K562 (cell line): ENCODE data around the gene RCE1. TPM values are rescaled to one million over a fixed set of nuclear protein-coding genes. Genes with fewer than 3 reads are reported as not detected.

ENCODE experiments used
- ATAC-seq: fragments of 200-7000 bp; cut with Tn5 transposase; 3 replicates; pipeline ENCODE4 v1.9.1; 2020; ENCODE audit warnings: moderate library complexity
- BruUV-seq: library from RNA; stranded (reverse); fragments of 400-500 nt; replicated peaks from 2 replicates; lab custom pipeline; 2021; lab: Mats Ljungman, UMichigan
- CTCF ChIA-PET: fragments of 300-600 bp; formaldehyde crosslinking; extraction: SDS; loops from one replicate; lab custom pipeline; 2021; ENCODE audit warnings: low intra/inter-chr PET ratio; lab: Yijun Ruan, JAX
- POLR2A ChIA-PET: fragments of 300-600, 350-650 bp; sonication (Branson Sonifier 250); formaldehyde crosslinking; extraction: SDS; loops from one replicate; lab custom pipeline; 2021; ENCODE audit warnings: antibody characterized with exemption, inconsistent platforms; lab: Yijun Ruan, JAX
- DNase-seq, 4 experiments: peaks; one replicate each; pipeline versions ENCODE4 v3.0.0 to v3.0.0-alpha.2; 2011 to 2018; ENCODE audit warnings: low spot score in 3 of 4, mixed read lengths in 3 of 4; ENCODE audit errors: extremely low read depth in 1 of 4
- FAIRE-seq: peaks from 2 replicates; lab custom pipeline; 2011; peaks lifted over from hg19 to GRCh38; lab: Jason Lieb, UNC
- H2AFZ ChIP-seq: 2 replicates; pipeline ENCODE4 v1.6.0; 2011; ENCODE audit warnings: low read depth, low read length, control low read depth, inconsistent platforms
- H3K27ac ChIP-seq: fragments of 200-600 bp; 3 replicates; pipeline ENCODE4 v1.8.0; 2011; ENCODE audit warnings: low read depth, mild to moderate bottlenecking, control low read depth, inconsistent platforms, low read length, moderate library complexity, mixed read lengths; ENCODE audit errors: extremely low read depth
- H3K27me3 ChIP-seq, 2 experiments: fragments of 300-600 bp in 1 of 2; 2 replicates in 1 of 2; 3 replicates in 1 of 2; pipeline versions ENCODE4 v1.6.0 to v1.8.0; 2011; ENCODE audit warnings: inconsistent platforms in 2 of 2, low read length in 2 of 2, mild to moderate bottlenecking in 1 of 2, mixed read lengths in 1 of 2, moderate library complexity in 1 of 2; ENCODE audit not compliant: control insufficient read depth in 2 of 2, insufficient read depth in 2 of 2
- H3K36me3 ChIP-seq: fragments of 300-600 bp; 3 replicates; pipeline ENCODE4 v1.8.0; 2011; ENCODE audit warnings: mild to moderate bottlenecking, low read length, inconsistent platforms; ENCODE audit not compliant: control insufficient read depth, insufficient read depth
- H3K4me1 ChIP-seq, 2 experiments: fragments of 200-600 bp in 1 of 2; replicated peaks in 1 of 2; 2 replicates in 1 of 2; 3 replicates in 1 of 2; pipeline versions ENCODE4 v1.5.1 to v1.8.0; 2011; ENCODE audit warnings: inconsistent platforms in 2 of 2, low read length in 2 of 2, mild to moderate bottlenecking in 1 of 2, mixed read lengths in 1 of 2, moderate library complexity in 1 of 2; ENCODE audit not compliant: control insufficient read depth in 2 of 2, insufficient read depth in 2 of 2
- H3K4me2 ChIP-seq: 2 replicates; pipeline ENCODE4 v1.6.1; 2011; ENCODE audit warnings: low read length, control low read depth, inconsistent platforms, mixed read lengths; ENCODE audit not compliant: insufficient read depth
- H3K4me3 ChIP-seq: fragments of 200-600 bp; sonication (generic), shearing (Covaris generic); 2 replicates; pipeline ENCODE4 v1.5.1; 2016; ENCODE audit warnings: control low read depth, inconsistent platforms
- H3K79me2 ChIP-seq: fragments of 200-600 bp; 3 replicates; pipeline ENCODE4 v1.8.0; 2011; ENCODE audit warnings: low read length, inconsistent platforms; ENCODE audit not compliant: control insufficient read depth, insufficient read depth
- H3K9ac ChIP-seq, 2 experiments: 2 replicates each; pipeline versions ENCODE4 v1.6.0 to v1.6.1; 2011; ENCODE audit warnings: low read depth in 2 of 2, low read length in 2 of 2, control low read depth in 1 of 2, inconsistent platforms in 1 of 2, mild to moderate bottlenecking in 1 of 2, mixed read lengths in 1 of 2; ENCODE audit not compliant: insufficient read depth in 1 of 2
- H3K9me1 ChIP-seq: one replicate; pipeline ENCODE4 v1.6.0; 2011; ENCODE audit warnings: inconsistent platforms, mild to moderate bottlenecking, low read length, moderate library complexity; ENCODE audit not compliant: control insufficient read depth, insufficient read depth
- H3K9me3 ChIP-seq: replicated peaks from 2 replicates; pipeline ENCODE4 v1.5.1; 2011; ENCODE audit warnings: low read depth, low read length, inconsistent platforms; ENCODE audit not compliant: control insufficient read depth, insufficient read depth
- H4K20me1 ChIP-seq: replicated peaks from 2 replicates; pipeline ENCODE4 v1.6.1; 2011; ENCODE audit warnings: low read length, inconsistent platforms, mixed read lengths; ENCODE audit not compliant: control insufficient read depth, insufficient read depth
- HNRNPL ChIP-seq: fragments of 200-400 bp; formaldehyde crosslinking; IDR thresholded peaks from 2 replicates; pipeline ENCODE4 v1.6.1; 2017; ENCODE audit warnings: low read depth, mild to moderate bottlenecking, low read length
- HNRNPLL ChIP-seq: fragments of 200-400 bp; formaldehyde crosslinking; IDR thresholded peaks from 2 replicates; pipeline ENCODE4 v1.6.1; 2017; ENCODE audit warnings: low read length, low read depth, mild to moderate bottlenecking; ENCODE audit not compliant: poor library complexity, severe bottlenecking
- SETDB1 ChIP-seq: IDR thresholded peaks from one replicate; pipeline ENCODE4 v1.6.1; 2012; ENCODE audit warnings: low read length, control low read depth, inconsistent platforms
- TBP ChIP-seq: optimal IDR thresholded peaks from 2 replicates; pipeline ENCODE3; 2011; ENCODE audit warnings: low read depth, low read length, improper control_type of control experiment
- TEAD2 ChIP-seq: fragments of 450-650 bp; IDR thresholded peaks from 2 replicates; pipeline ENCODE4 v1.6.1; 2016; ENCODE audit warnings: missing genetic modification characterization, control low read depth, missing compliant biosample characterization
- ZNF583 ChIP-seq: fragments of 250-450 bp; sonication (Bioruptor Pico); IDR thresholded peaks from 2 replicates; pipeline ENCODE4 v1.4.0; 2020
- ZNF75A ChIP-seq: fragments of 450-650 bp; formaldehyde crosslinking; IDR thresholded peaks from 2 replicates; pipeline ENCODE4 v1.4.0; 2020; ENCODE audit warnings: mild to moderate bottlenecking
- WGBS: fragments of 100-300 bp; shearing (Covaris generic); methylation state at CpG from one replicate; pipeline ENCODE4 v1.1.6; 2016; ENCODE audit warnings: low coverage, mixed read lengths; ENCODE audit not compliant: insufficient coverage; ENCODE audit errors: missing lambda C conversion rate; 5-methylcytosine and 5-hydroxymethylcytosine counted together
- in situ Hi-C: fragments of 300-500 bp; cut with MboI; formaldehyde crosslinking; loops from 4 replicates; pipeline ENCODE4 v1.15.0; 2018; ENCODE audit warnings: inconsistent platforms, mixed read lengths
- intact Hi-C: fragments of 100-400 bp; cut with micrococcal nuclease; formaldehyde crosslinking; loops from 2 replicates; pipeline ENCODE4 v1.14.2; 2022
- polyA plus RNA-seq, 8 experiments: library from polyadenylated mRNA; depleted of rRNA in 4 of 8; stranded (reverse) in 5 of 8; unstranded in 3 of 8; fragments of >200 nt; fragmentation: Nextera tagmentation in 2 of 8; fragmentation: Illumina TruSeq in 1 of 8; extraction: Ambion mirVana in 2 of 8; extraction: Trizol in 1 of 8; gene quantifications; 2 replicates each; pipeline versions ENCODE4 v1.2.1 to v1.2.3, GENCODE V29; 2011 to 2014; ENCODE audit warnings: inconsistent platforms in 1 of 8, missing spikeins in 1 of 8
- total RNA-seq, 7 experiments: library from RNA; depleted of rRNA in 6 of 7; stranded (reverse); fragments of >200 nt in 6 of 7; fragmentation: Illumina TruSeq in 2 of 7; extraction: Trizol in 2 of 7; gene quantifications; 2 replicates each; pipeline versions ENCODE4 v1.2.1 to v1.2.3, GENCODE V29; 2011 to 2021; ENCODE audit warnings: low replicate concordance in 1 of 7
- TF ChIP-seq, protein P1 (sequence below): sonication (generic); formaldehyde crosslinking; IDR thresholded peaks from 2 replicates; pipeline ENCODE4 v1.8.1; 2023; ENCODE audit warnings: missing genetic modification reagents, mild to moderate bottlenecking, borderline replicate concordance
- TF ChIP-seq, protein P2 (sequence below): fragments of 250-450 bp; sonication (Bioruptor Pico); IDR thresholded peaks from 2 replicates; pipeline ENCODE4 v1.4.0; 2020; ENCODE audit warnings: mild to moderate bottlenecking
- TF ChIP-seq, protein P3 (sequence below): sonication (generic); formaldehyde crosslinking; IDR thresholded peaks from 2 replicates; pipeline ENCODE4 v1.8.0; 2023; ENCODE audit warnings: mild to moderate bottlenecking, missing genetic modification reagents
- TF ChIP-seq, protein P4 (sequence below): sonication (generic); formaldehyde crosslinking; IDR thresholded peaks from 2 replicates; pipeline ENCODE4 v1.8.0; 2022; ENCODE audit warnings: mild to moderate bottlenecking, missing genetic modification reagents

RCE1 gene
- total and polyA plus RNA-seq, 9 of the 15 experiments (the other 6 are each of a cell fraction or from before 2014, with no cell fraction given) = 0.75 to 41.5 (median 15.1) TPM

DNA sequence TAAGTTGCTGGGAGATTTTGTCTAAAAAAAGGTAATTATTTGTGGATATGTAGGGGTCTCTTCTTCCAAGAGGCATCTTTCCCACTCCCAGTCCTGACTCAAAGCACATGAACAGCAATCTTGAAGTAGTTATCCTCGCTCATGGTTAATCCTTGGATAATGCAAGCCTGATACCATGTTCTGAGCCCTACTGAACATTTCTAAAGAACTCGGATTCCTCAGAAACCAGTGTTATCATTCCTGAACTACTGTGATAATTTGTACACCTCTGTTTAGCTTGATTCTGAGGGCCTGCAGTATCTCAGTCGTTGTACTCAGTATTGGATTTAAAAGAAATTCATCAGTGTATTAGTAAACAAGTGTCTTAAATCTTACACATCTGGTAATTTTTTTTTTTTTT is 22.3 kb upstream of the RCE1 start:
- no peak overlapping the region for H3K9ac ChIP-seq
- no TSS peak for BruUV-seq
- 17% methylated on average over 3 of the region's 3 CpGs for WGBS
- H3K36me3 ChIP-seq = no peaks in the 10 kb centered on the region; the same call in 2 of the 3 replicates
- no peaks in the 10 kb centered on the region for H3K27me3 ChIP-seq
- no peaks in the 10 kb centered on the region for H3K9me3 ChIP-seq
- no peaks in the 10 kb centered on the region for H3K4me1 ChIP-seq
- FAIRE-seq = no peak
- in situ Hi-C loops = no loop called here
- no peak overlapping the region for H3K27ac ChIP-seq
- ChIA-PET CTCF (no interaction called here), POLR2A (interaction anchor here (0.6 to 1.8 kb wide), 3 partner anchors 10 to 145 kb away, joined by 3 to 5 read pairs (median 3); no protein-coding TSS in a partner anchor)
- no peaks in the 10 kb centered on the region for H4K20me1 ChIP-seq
- H3K79me2 ChIP-seq = no peaks in the 10 kb centered on the region
- H2AFZ ChIP-seq = no peak overlapping the region
- intact Hi-C loops = no loop called here
- H3K4me3 ChIP-seq = no peak overlapping the region
- no peaks in the 10 kb centered on the region for H3K9me1 ChIP-seq
- no peak for DNase-seq
- ATAC-seq = no peak
- no peak overlapping the region for H3K4me2 ChIP-seq
- TF ChIP-seq, protein P1, sequence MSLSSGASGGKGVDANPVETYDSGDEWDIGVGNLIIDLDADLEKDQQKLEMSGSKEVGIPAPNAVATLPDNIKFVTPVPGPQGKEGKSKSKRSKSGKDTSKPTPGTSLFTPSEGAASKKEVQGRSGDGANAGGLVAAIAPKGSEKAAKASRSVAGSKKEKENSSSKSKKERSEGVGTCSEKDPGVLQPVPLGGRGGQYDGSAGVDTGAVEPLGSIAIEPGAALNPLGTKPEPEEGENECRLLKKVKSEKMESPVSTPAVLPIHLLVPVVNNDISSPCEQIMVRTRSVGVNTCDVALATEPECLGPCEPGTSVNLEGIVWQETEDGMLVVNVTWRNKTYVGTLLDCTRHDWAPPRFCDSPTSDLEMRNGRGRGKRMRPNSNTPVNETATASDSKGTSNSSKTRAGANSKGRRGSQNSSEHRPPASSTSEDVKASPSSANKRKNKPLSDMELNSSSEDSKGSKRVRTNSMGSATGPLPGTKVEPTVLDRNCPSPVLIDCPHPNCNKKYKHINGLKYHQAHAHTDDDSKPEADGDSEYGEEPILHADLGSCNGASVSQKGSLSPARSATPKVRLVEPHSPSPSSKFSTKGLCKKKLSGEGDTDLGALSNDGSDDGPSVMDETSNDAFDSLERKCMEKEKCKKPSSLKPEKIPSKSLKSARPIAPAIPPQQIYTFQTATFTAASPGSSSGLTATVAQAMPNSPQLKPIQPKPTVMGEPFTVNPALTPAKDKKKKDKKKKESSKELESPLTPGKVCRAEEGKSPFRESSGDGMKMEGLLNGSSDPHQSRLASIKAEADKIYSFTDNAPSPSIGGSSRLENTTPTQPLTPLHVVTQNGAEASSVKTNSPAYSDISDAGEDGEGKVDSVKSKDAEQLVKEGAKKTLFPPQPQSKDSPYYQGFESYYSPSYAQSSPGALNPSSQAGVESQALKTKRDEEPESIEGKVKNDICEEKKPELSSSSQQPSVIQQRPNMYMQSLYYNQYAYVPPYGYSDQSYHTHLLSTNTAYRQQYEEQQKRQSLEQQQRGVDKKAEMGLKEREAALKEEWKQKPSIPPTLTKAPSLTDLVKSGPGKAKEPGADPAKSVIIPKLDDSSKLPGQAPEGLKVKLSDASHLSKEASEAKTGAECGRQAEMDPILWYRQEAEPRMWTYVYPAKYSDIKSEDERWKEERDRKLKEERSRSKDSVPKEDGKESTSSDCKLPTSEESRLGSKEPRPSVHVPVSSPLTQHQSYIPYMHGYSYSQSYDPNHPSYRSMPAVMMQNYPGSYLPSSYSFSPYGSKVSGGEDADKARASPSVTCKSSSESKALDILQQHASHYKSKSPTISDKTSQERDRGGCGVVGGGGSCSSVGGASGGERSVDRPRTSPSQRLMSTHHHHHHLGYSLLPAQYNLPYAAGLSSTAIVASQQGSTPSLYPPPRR (CRISPR knock-in tag) = no peak
- TF ChIP-seq, protein P2, sequence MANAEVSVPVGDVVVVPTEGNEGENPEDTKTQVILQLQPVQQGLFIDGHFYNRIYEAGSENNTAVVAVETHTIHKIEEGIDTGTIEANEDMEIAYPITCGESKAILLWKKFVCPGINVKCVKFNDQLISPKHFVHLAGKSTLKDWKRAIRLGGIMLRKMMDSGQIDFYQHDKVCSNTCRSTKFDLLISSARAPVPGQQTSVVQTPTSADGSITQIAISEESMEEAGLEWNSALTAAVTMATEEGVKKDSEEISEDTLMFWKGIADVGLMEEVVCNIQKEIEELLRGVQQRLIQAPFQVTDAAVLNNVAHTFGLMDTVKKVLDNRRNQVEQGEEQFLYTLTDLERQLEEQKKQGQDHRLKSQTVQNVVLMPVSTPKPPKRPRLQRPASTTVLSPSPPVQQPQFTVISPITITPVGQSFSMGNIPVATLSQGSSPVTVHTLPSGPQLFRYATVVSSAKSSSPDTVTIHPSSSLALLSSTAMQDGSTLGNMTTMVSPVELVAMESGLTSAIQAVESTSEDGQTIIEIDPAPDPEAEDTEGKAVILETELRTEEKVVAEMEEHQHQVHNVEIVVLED (CRISPR knock-in tag) = no peak
- TF ChIP-seq SETDB1 = no peak
- TF ChIP-seq ZNF75A (CRISPR knock-in tag) = no peak
- no peak for TF ChIP-seq HNRNPL
- TF ChIP-seq HNRNPLL = no peak
- TF ChIP-seq, protein P3, sequence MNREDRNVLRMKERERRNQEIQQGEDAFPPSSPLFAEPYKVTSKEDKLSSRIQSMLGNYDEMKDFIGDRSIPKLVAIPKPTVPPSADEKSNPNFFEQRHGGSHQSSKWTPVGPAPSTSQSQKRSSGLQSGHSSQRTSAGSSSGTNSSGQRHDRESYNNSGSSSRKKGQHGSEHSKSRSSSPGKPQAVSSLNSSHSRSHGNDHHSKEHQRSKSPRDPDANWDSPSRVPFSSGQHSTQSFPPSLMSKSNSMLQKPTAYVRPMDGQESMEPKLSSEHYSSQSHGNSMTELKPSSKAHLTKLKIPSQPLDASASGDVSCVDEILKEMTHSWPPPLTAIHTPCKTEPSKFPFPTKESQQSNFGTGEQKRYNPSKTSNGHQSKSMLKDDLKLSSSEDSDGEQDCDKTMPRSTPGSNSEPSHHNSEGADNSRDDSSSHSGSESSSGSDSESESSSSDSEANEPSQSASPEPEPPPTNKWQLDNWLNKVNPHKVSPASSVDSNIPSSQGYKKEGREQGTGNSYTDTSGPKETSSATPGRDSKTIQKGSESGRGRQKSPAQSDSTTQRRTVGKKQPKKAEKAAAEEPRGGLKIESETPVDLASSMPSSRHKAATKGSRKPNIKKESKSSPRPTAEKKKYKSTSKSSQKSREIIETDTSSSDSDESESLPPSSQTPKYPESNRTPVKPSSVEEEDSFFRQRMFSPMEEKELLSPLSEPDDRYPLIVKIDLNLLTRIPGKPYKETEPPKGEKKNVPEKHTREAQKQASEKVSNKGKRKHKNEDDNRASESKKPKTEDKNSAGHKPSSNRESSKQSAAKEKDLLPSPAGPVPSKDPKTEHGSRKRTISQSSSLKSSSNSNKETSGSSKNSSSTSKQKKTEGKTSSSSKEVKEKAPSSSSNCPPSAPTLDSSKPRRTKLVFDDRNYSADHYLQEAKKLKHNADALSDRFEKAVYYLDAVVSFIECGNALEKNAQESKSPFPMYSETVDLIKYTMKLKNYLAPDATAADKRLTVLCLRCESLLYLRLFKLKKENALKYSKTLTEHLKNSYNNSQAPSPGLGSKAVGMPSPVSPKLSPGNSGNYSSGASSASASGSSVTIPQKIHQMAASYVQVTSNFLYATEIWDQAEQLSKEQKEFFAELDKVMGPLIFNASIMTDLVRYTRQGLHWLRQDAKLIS = no peak
- TF ChIP-seq, protein P4, sequence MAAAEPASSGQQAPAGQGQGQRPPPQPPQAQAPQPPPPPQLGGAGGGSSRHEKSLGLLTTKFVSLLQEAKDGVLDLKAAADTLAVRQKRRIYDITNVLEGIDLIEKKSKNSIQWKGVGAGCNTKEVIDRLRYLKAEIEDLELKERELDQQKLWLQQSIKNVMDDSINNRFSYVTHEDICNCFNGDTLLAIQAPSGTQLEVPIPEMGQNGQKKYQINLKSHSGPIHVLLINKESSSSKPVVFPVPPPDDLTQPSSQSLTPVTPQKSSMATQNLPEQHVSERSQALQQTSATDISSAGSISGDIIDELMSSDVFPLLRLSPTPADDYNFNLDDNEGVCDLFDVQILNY (CRISPR knock-in tag) = no peak
- no peak for TF ChIP-seq TBP
- TF ChIP-seq TEAD2 = no peak
- no peak for TF ChIP-seq ZNF583 (CRISPR knock-in tag)
